AG04449 (cell line): Measurements from ENCODE around the gene POGK.

Experiments used
- CTCF ChIA-PET: fragments of 350-600 bp; formaldehyde crosslinking; extraction: SDS; loops from one replicate; lab custom pipeline; 2021; ENCODE audit warnings: antibody characterized with exemption; lab: Yijun Ruan, JAX
- POLR2A ChIA-PET: fragments of 400-600, 350-600 bp; formaldehyde crosslinking; extraction: SDS; loops from one replicate; lab custom pipeline; 2020; ENCODE audit warnings: antibody characterized with exemption, inconsistent platforms; lab: Yijun Ruan, JAX
- DNase-seq: peaks from one replicate; pipeline ENCODE4 v3.0.0-alpha.2; 2010; ENCODE audit warnings: low read depth, low spot score
- H3K4me3 ChIP-seq: 2 replicates; pipeline ENCODE4 v1.5.1; 2011; ENCODE audit warnings: low read depth, mild to moderate bottlenecking, control low read depth, low read length
- CTCF ChIP-seq: IDR thresholded peaks from one replicate; pipeline ENCODE4 v1.5.1; 2011; ENCODE audit warnings: mild to moderate bottlenecking, moderate library complexity, low read length, control low read depth, inconsistent platforms; ENCODE audit not compliant: insufficient read depth; ENCODE audit errors: missing control alignments

Gene POGK

GRCh38 chr1:166839600-166840308, 479 bp downstream of the POGK start:
- no peak for DNase-seq

DNA sequence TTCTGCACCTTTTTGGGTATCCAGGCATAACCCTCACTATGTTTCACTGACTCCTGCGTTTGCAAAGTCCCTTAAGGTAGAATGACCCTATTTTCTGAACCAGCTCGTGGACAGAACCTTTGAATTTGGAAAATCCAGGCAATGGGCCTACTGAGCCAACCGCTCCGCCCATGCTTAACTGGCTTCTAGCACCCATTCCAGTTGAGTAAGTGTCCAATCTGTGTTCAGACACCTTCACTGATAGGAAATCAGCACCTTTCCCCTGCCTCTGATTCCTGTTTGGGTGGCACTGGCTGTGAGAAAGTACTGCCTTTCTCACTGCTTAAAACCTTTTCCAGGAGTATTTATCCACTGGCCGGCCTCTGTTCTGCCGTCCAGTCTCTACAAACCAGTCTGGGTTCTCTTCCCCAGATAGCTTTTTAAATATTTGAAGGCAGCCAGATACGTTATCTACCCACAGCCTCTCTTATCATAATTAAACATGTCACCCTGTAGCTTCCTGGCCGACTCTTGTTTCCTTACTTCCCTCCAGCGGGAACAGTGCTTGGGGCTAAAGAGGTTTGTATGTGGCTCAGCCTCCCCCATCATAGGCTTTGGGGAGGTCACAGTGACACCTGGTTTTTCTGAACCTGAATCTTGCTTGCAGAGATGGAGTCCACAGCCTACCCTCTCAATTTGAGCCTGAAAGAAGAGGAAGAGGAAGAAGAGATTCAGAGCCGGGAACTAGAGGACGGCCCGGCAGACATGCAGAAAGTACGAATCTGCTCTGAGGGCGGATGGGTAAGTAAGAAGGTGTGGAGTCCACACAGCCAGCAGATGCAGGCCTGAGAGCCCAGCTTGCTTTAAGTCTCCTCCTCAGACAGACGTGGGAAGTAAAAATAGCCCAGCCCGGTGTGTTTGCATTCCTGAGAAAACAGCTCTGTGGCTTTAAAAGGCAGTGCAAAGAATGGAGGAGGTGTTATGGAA, 1.3 kb downstream of the POGK start:
- DNase-seq: no peak
- POLR2A ChIA-PET: no interaction called here
- no peak for TF ChIP-seq CTCF
- H3K4me3 ChIP-seq: peak overlapping the region; percentile 72
- CTCF ChIA-PET: interaction anchor here (1.1 to 1.3 kb wide), 4 partner anchors 11 to 227 kb away, joined by 3 to 4 read pairs (median 3); no protein-coding TSS in a partner anchor

More at GRCh38 chr1:166839600-166840308, 479 bp downstream of the POGK start:
- TF ChIP-seq CTCF: no peak
- ChIA-PET CTCF (interaction anchor here (1.1 to 1.3 kb wide), 3 partner anchors 12 to 219 kb away, joined by 3 to 4 read pairs (median 3); no protein-coding TSS in a partner anchor), POLR2A (interaction anchor here (0.6 to 1.4 kb wide), 7 partner anchors 10 to 1141 kb away, joined by 3 to 11 read pairs (median 4); partner anchors contain the start of genes ALDH9A1 and TADA1)
- peak overlapping the region; percentile 72 for H3K4me3 ChIP-seq

DNA sequence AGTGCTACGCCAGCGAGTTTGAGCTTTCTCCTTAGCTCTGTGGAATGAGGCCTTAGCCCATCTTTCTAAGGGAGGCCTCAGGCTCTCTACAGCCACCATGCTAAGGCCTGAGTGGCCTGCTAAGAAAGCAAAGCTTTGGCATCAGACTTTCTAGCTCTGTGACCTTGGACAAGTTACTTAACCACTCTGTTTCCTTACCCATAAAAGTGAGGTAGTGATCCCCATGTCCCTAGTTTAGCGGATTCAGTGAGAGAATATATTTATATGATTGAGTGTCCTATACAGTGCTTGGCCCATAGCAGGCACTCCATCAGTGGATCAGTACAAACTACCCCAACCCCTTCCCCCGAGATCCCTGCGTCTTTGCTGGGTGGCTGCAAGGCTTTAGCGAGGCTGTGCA, 4.0 kb downstream of the POGK start:
- ChIA-PET CTCF (interaction anchor here (1.5 kb wide), 1 partner anchor 17 kb away, joined by 3 read pairs; no protein-coding TSS in a partner anchor), POLR2A (no interaction called here)
- no peak overlapping the region for H3K4me3 ChIP-seq
- no peak for DNase-seq
- TF ChIP-seq CTCF: no peak

DNA sequence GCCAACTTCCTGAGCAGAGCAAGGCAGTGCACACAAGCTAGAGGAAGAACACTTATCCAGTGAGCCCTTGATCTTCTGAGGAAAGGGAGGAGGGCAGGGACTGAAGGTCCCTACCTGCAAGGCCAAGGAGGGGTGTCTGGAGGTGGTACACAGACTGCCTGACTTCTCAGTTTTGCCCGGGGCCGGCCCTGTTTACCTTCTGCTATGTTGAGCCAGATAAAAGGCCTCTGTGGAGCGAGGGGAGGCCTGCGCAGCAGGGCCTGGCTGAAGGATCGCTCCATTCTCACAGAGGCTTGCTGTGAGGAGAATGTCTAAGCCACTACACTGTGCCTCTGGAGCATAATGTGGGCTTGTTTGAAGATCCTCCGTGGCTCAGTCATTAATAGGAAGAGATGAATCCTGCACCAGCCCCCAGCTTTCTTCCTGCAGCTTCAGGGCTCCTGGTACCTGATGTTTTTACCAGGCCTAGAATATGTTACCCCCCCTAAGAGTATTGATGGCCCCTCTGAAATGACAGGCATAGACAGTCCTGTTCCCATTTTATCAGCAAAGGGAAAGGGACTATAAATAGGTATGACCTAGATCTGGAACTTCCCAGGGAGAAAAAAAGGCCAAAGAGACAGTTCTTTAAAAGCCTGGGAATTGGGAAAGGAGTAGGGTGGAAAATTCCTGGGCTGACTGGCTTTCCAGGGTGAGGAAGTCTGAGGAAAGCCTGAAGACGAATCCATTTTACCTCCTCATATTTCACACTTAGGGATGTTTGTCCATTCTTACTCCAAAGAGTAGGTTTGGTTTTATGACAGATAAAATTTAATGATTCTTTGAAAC, 4.7 kb downstream of the POGK start:
- CTCF ChIA-PET: interaction anchor here (1.5 kb wide), 1 partner anchor 18 kb away, joined by 3 read pairs; no protein-coding TSS in a partner anchor
- no peak for TF ChIP-seq CTCF
- POLR2A ChIA-PET: no interaction called here
- DNase-seq: no peak
- no peak overlapping the region for H3K4me3 ChIP-seq

- TF ChIP-seq CTCF: no peak
- ChIA-PET CTCF (no interaction called here), POLR2A (no interaction called here)
- DNase-seq: no peak
- no peak overlapping the region for H3K4me3 ChIP-seq
Measured at GRCh38 chr1:166844791-166845190, 5.5 kb downstream of the POGK start.
